Hepatocyte (in vitro differentiated cells): ENCODE measurements around the gene KDM4D. TPM values are rescaled to one million over a fixed set of nuclear protein-coding genes. Genes with fewer than 3 reads are reported as not detected.

Experiments
- DNase-seq: peaks from one replicate; pipeline ENCODE4 v3.0.0-alpha.2; 2016; ENCODE audit warnings: low spot score
- H2AFZ ChIP-seq: fragments of 200-600 bp; sonication (generic); 2 replicates; pipeline ENCODE4 v1.6.0; 2016; ENCODE audit warnings: antibody characterized with exemption, mild to moderate bottlenecking
- H3K27ac ChIP-seq: fragments of 200-600 bp; sonication (generic); 2 replicates; pipeline ENCODE4 v1.5.1; 2016; ENCODE audit warnings: mild to moderate bottlenecking
- H3K27me3 ChIP-seq: fragments of 200-600 bp; sonication (generic); 2 replicates; pipeline ENCODE4 v1.6.1; 2016
- H3K36me3 ChIP-seq: fragments of 200-600 bp; sonication (generic); replicated peaks from 2 replicates; pipeline ENCODE4 v1.5.1; 2016; ENCODE audit warnings: low read depth; ENCODE audit not compliant: insufficient read depth
- H3K4me1 ChIP-seq: fragments of 200-600 bp; sonication (generic); 2 replicates; pipeline ENCODE4 v1.5.1; 2016; ENCODE audit warnings: mild to moderate bottlenecking, moderate library complexity; ENCODE audit not compliant: insufficient read depth
- H3K4me2 ChIP-seq: fragments of 200-600 bp; sonication (generic); 2 replicates; pipeline ENCODE4 v1.6.0; 2016
- H3K4me3 ChIP-seq: fragments of 200-600 bp; sonication (generic); 2 replicates; pipeline ENCODE4 v1.5.1; 2016; ENCODE audit warnings: mild to moderate bottlenecking
- H3K79me2 ChIP-seq: fragments of 200-600 bp; sonication (generic); 2 replicates; pipeline ENCODE4 v1.6.0; 2017; ENCODE audit warnings: mild to moderate bottlenecking
- H3K9me2 ChIP-seq: fragments of 200-600 bp; sonication (generic); replicated peaks from 2 replicates; pipeline ENCODE4 v1.6.0; 2017; ENCODE audit warnings: mild to moderate bottlenecking; ENCODE audit not compliant: insufficient read depth
- H3K9me3 ChIP-seq: fragments of 200-600 bp; sonication (generic); 2 replicates; pipeline ENCODE4 v1.5.1; 2016; ENCODE audit warnings: low read depth, mild to moderate bottlenecking
- H4K20me1 ChIP-seq: fragments of 200-600 bp; sonication (generic); 2 replicates; pipeline ENCODE4 v1.6.0; 2016; ENCODE audit warnings: mild to moderate bottlenecking; ENCODE audit not compliant: insufficient read depth, poor library complexity, severe bottlenecking
- CTCF ChIP-seq: fragments of 200-600 bp; sonication (generic); IDR thresholded peaks from 2 replicates; pipeline ENCODE4 v1.5.1; 2016; ENCODE audit warnings: antibody characterized with exemption, mild to moderate bottlenecking; ENCODE audit not compliant: poor library complexity
- EZH2 ChIP-seq: fragments of 200-600 bp; sonication (generic); IDR thresholded peaks from 2 replicates; pipeline ENCODE4 v1.6.1; 2016; ENCODE audit warnings: antibody characterized with exemption, mild to moderate bottlenecking, borderline replicate concordance
- EZH2phosphoT487 ChIP-seq: fragments of 200-600 bp; sonication (generic); IDR thresholded peaks from one replicate; pipeline ENCODE4 v1.6.1; 2018; ENCODE audit warnings: antibody characterized with exemption, mild to moderate bottlenecking, low read depth, moderate library complexity; ENCODE audit not compliant: unreplicated experiment, severe bottlenecking
- WGBS: methylation state at CpG from one replicate; pipeline ENCODE4 v1.1.6; 2016; ENCODE audit warnings: low lambda C conversion rate; ENCODE audit errors: missing lambda C conversion rate; 5-methylcytosine and 5-hydroxymethylcytosine counted together
- polyA plus RNA-seq: library from polyadenylated mRNA; unstranded; fragments of >200 nt; fragmentation: Nextera tagmentation; extraction: Ambion mirVana; gene quantifications from 2 replicates; pipeline ENCODE4 v1.2.1, GENCODE V29; 2016
- total RNA-seq: library from RNA; depleted of rRNA; stranded (reverse); fragments of >200 nt; gene quantifications from 2 replicates; pipeline ENCODE4 v1.2.3, GENCODE V29; 2014

Gene KDM4D
- total and polyA plus RNA-seq, 2 experiments from 2014 or later = 0.46 to 0.80 TPM

DNA sequence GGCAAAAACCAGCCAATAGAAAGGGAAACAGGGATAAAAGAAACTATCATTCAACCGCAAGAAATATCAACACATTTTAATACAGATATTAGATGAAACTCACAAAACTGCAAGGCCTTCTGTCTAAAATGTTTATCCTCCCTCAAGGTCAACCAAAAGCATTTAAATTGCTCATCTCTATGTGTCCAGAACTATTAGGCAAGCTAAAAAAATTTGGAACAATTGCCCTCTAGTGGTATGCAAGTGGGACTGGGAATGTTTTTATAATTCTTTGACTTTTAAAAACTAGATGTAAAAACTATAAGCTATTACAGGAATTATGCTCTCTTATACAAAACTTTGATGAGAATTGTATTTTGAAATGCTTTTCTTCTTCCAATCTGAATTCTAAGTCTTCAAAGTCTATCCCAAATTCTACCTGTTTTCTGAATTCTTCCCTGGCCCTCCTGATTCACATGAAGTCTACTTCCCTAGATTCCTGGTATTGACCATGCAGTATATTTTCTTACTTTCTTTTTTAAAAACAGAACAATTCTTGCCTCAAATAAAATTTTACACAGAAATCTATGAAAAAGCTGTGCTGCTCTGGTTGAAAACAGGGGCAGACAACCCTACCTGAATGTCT, 5.1 kb upstream of the KDM4D start:
- Histone ChIP-seq H4K20me1 (no peaks in the 10 kb centered on the region), H3K4me2 (no peak overlapping the region), H3K9me3 (no peaks in the 10 kb centered on the region), H3K79me2 (peaks cover 20% of the 10 kb centered on the region), H3K27me3 (no peaks in the 10 kb centered on the region), H3K4me1 (peaks cover 12% of the 10 kb centered on the region), H3K4me3 (no peak overlapping the region), H3K36me3 (no peaks in the 10 kb centered on the region), H2AFZ (no peak overlapping the region), H3K27ac (no peak overlapping the region), H3K9me2 (no peaks in the 10 kb centered on the region)
- 97% methylated on average over 1 of the region's 1 CpG for WGBS
- peak; percentile 17 for DNase-seq
- peak; percentile 64 for TF ChIP-seq CTCF
- TF ChIP-seq EZH2 = no peak
- no peak for TF ChIP-seq EZH2phosphoT487

GRCh38 chr11:94972700-94973098, 810 bp upstream of the KDM4D start:
- Histone ChIP-seq H3K27ac (peak overlapping the region; percentile 76), H3K4me1 (peaks cover 12% of the 10 kb centered on the region), H3K4me2 (peak overlapping the region; percentile 91), H2AFZ (peak overlapping the region; percentile 77), H3K9me2 (no peaks in the 10 kb centered on the region), H3K4me3 (peak overlapping the region; percentile 59), H4K20me1 (no peaks in the 10 kb centered on the region), H3K27me3 (no peaks in the 10 kb centered on the region), H3K36me3 (no peaks in the 10 kb centered on the region), H3K79me2 (peaks cover 20% of the 10 kb centered on the region), H3K9me3 (no peaks in the 10 kb centered on the region)
- no peak for DNase-seq
- whole genome bisulfite sequencing = 16% methylated on average over 4 of the region's 5 CpGs
- TF ChIP-seq CTCF (no peak), EZH2phosphoT487 (no peak), EZH2 (no peak)

DNA sequence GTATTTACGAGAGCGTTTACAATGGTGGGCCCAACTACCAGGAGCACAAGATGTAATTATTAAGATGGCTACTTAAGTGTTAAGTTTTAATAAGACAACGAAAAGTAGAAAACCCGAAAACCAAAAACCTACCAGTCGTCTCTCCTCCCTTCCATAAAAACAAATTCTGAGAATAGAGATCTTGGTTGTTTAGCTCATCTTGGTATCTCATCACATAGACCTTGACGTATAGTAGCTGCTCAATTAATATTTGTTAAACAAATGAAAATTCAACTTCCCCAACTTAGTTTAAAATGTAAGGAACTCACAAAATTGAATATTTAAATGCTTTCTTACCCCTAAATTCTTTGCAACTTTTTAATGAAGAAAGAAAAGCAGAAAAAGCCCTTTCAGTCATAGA, 669 bp downstream of the KDM4D start:
- Histone ChIP-seq H3K36me3 (no peaks in the 10 kb centered on the region), H3K9me2 (no peaks in the 10 kb centered on the region), H3K4me3 (peak overlapping the region; percentile 43), H3K79me2 (peaks cover 20% of the 10 kb centered on the region), H3K9me3 (no peaks in the 10 kb centered on the region), H2AFZ (peak overlapping the region; percentile 77), H4K20me1 (no peaks in the 10 kb centered on the region), H3K4me1 (peaks cover 12% of the 10 kb centered on the region), H3K27me3 (no peaks in the 10 kb centered on the region), H3K4me2 (peak overlapping the region; percentile 75), H3K27ac (no peak overlapping the region)
- DNase-seq = no peak
- TF ChIP-seq EZH2phosphoT487 = no peak
- no peak for TF ChIP-seq CTCF
- no peak for TF ChIP-seq EZH2
- 63% methylated on average over 6 of the region's 6 CpGs for WGBS
